ES-I3 (cell line): ENCODE measurements around the gene SLC26A5.
"Not testable (repeated sequence)": the region's sequence is repeated elsewhere in the genome, so short reads cannot be mapped to it uniquely, and the experiment has no call there.

ENCODE experiments used
- H3K36me3 ChIP-seq: 2 replicates; pipeline ENCODE4 v1.6.1; 2013; ENCODE audit warnings: mild to moderate bottlenecking, low read length, control low read depth, moderate library complexity; ENCODE audit not compliant: insufficient read depth
- H3K4me1 ChIP-seq: 2 replicates; pipeline ENCODE4 v1.6.1; 2013; ENCODE audit warnings: mild to moderate bottlenecking, control low read depth, low read length; ENCODE audit not compliant: insufficient read depth
- H3K9ac ChIP-seq: 2 replicates; pipeline ENCODE4 v1.6.1; 2013; ENCODE audit warnings: low read depth, mild to moderate bottlenecking, low read length, moderate library complexity
- H3K9me3 ChIP-seq: 2 replicates; pipeline ENCODE4 v1.6.1; 2013; ENCODE audit warnings: mild to moderate bottlenecking, low read length, moderate library complexity; ENCODE audit not compliant: control insufficient read depth, insufficient read depth

Gene SLC26A5

GRCh38 chr7:103425177-103425576, 20.8 kb downstream of the SLC26A5 start:
- H3K4me1 ChIP-seq: no peaks in the 10 kb centered on the region
- no peaks in the 10 kb centered on the region; the same call in 1 of the 2 replicates for H3K36me3 ChIP-seq
- H3K9ac ChIP-seq: no peak overlapping the region
- H3K9me3 ChIP-seq: no peaks in the 10 kb centered on the region

GRCh38 chr7:103423467-103424179, 22.4 kb downstream of the SLC26A5 start:
- Histone ChIP-seq H3K9ac (no peak overlapping the region), H3K36me3 (no peaks in the 10 kb centered on the region; the same call in 1 of the 2 replicates), H3K9me3 (no peaks in the 10 kb centered on the region), H3K4me1 (no peaks in the 10 kb centered on the region)

- H3K4me1 ChIP-seq: no peaks in the 10 kb centered on the region
- H3K36me3 ChIP-seq: no peaks in the 10 kb centered on the region; the same call in 1 of the 2 replicates
- no peaks in the 10 kb centered on the region for H3K9me3 ChIP-seq
- H3K9ac ChIP-seq: no peak overlapping the region
Observed at GRCh38 chr7:103420857-103421384, 25.1 kb downstream of the SLC26A5 start.

- H3K9ac ChIP-seq: no peak overlapping the region
- H3K4me1 ChIP-seq: no peaks in the 10 kb centered on the region
- no peaks in the 10 kb centered on the region for H3K9me3 ChIP-seq
- no peaks in the 10 kb centered on the region; the same call in 1 of the 2 replicates for H3K36me3 ChIP-seq
Observed at GRCh38 chr7:103418241-103418640, 27.8 kb downstream of the SLC26A5 start.

- Histone ChIP-seq H3K4me1 (no peaks in the 10 kb centered on the region), H3K9ac (no peak overlapping the region), H3K9me3 (no peaks in the 10 kb centered on the region), H3K36me3 (no peaks in the 10 kb centered on the region)
Observed at GRCh38 chr7:103413407-103413806, 32.6 kb downstream of the SLC26A5 start.

GRCh38 chr7:103412151-103412550, 33.9 kb downstream of the SLC26A5 start:
- Histone ChIP-seq H3K36me3 (no peaks in the 10 kb centered on the region), H3K4me1 (no peaks in the 10 kb centered on the region), H3K9ac (no peak overlapping the region), H3K9me3 (no peaks in the 10 kb centered on the region)

GRCh38 chr7:103405789-103406613, 40.0 kb downstream of the SLC26A5 start:
- not testable (repeated sequence) for H3K9ac ChIP-seq, H3K4me1 ChIP-seq, H3K36me3 ChIP-seq, H3K9me3 ChIP-seq

- H3K36me3 ChIP-seq, H3K4me1 ChIP-seq, H3K9me3 ChIP-seq, H3K9ac ChIP-seq: not testable (repeated sequence)
Observed at GRCh38 chr7:103399687-103400086, 46.3 kb downstream of the SLC26A5 start.

GRCh38 chr7:103398483-103399127, 47.4 kb downstream of the SLC26A5 start:
- Histone ChIP-seq H3K9me3 (no peaks in the 10 kb centered on the region), H3K4me1 (no peaks in the 10 kb centered on the region), H3K9ac (no peak overlapping the region), H3K36me3 (no peaks in the 10 kb centered on the region)

GRCh38 chr7:103396471-103396870, 49.5 kb downstream of the SLC26A5 start:
- no peaks in the 10 kb centered on the region for H3K9me3 ChIP-seq

GRCh38 chr7:103395071-103395470, 50.9 kb downstream of the SLC26A5 start:
- no peaks in the 10 kb centered on the region for H3K4me1 ChIP-seq
- no peaks in the 10 kb centered on the region for H3K9me3 ChIP-seq
- no peaks in the 10 kb centered on the region for H3K36me3 ChIP-seq
- no peak overlapping the region for H3K9ac ChIP-seq

More at GRCh38 chr7:103396471-103396870, 49.5 kb downstream of the SLC26A5 start:
- H3K9ac ChIP-seq: no peak overlapping the region
- H3K4me1 ChIP-seq: no peaks in the 10 kb centered on the region
- H3K36me3 ChIP-seq: no peaks in the 10 kb centered on the region

GRCh38 chr7:103394566-103394965, 51.4 kb downstream of the SLC26A5 start:
- H3K9ac ChIP-seq: no peak overlapping the region
- H3K4me1 ChIP-seq: no peaks in the 10 kb centered on the region
- H3K9me3 ChIP-seq: no peaks in the 10 kb centered on the region
- H3K36me3 ChIP-seq: no peaks in the 10 kb centered on the region

GRCh38 chr7:103391976-103392375, 54.0 kb downstream of the SLC26A5 start:
- Histone ChIP-seq H3K9me3 (no peaks in the 10 kb centered on the region), H3K36me3 (no peaks in the 10 kb centered on the region), H3K9ac (no peak overlapping the region), H3K4me1 (no peaks in the 10 kb centered on the region)

GRCh38 chr7:103391150-103391549, 54.9 kb downstream of the SLC26A5 start:
- H3K9ac ChIP-seq: no peak overlapping the region
- no peaks in the 10 kb centered on the region for H3K36me3 ChIP-seq
- no peaks in the 10 kb centered on the region for H3K4me1 ChIP-seq
- H3K9me3 ChIP-seq: no peaks in the 10 kb centered on the region
